Ureter (tissue), 1 donor: Measurements from ENCODE around the gene COPS4. TPM values are rescaled to one million over a fixed set of nuclear protein-coding genes. Genes with fewer than 3 reads are reported as not detected.
"Not testable (repeated sequence)": the region's sequence is repeated elsewhere in the genome, so short reads cannot be mapped to it uniquely, and the experiment has no call there.

Experiments used
- DNase-seq: peaks from one replicate; pipeline ENCODE4 v3.0.0-alpha.2; 2020; ENCODE audit warnings: low spot score
- total RNA-seq: library from RNA; stranded (reverse); gene quantifications from one replicate; pipeline ENCODE4 v1.2.4, GENCODE V29; 2023
- donor health status: DM: yes; HTN: yes; CAD: no.

Gene COPS4
- total RNA-seq, 1 donor from 2014 or later = 35.3 TPM

GRCh38 chr4:83023599-83023998 lies 11.4 kb upstream of the COPS4 start:
- DNase-seq = not testable (repeated sequence)

DNA sequence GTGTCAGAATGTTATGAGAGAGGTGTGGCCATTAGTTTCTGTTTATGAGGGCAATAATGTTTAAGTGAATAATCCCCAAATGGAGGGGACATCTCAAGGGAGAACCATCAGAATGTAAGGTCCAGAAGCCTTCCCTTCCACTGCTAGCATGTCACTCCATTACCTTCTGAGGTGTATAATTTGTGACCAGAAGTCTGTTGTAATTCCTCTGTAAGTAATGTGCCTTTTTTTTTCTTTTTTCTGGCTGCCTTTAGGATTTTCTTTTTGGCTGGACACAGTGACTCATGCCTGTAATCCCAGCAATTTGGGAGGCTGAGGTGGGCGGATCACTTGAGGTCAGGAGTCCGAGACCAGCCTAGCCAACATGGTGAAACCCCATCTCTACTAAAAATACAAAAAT lies 10.8 kb upstream of the COPS4 start:
- no peak for DNase-seq

GRCh38 chr4:83025563-83025962 lies 9.4 kb upstream of the COPS4 start:
- DNase-seq = no peak

DNA sequence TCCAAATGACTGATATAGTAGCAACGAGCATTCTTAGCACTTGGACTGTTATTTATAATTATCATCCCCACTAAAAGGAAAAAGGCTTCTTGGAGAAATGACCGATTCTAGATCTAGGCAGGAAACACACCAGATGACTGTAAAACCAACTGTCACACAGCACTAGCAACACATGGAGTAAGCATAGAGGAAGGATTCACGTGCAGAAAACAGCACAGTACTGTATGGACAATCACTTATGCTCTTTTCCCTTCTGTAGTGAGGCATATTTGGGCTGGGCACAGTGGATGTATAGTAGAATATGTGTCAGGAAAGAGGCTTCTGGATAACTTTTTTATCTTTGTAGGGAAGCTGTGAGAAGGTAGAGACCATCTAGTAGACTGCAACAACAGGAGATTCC lies 6.0 kb upstream of the COPS4 start:
- no peak for DNase-seq

GRCh38 chr4:83029688-83030087 lies 5.3 kb upstream of the COPS4 start:
- no peak for DNase-seq

DNA sequence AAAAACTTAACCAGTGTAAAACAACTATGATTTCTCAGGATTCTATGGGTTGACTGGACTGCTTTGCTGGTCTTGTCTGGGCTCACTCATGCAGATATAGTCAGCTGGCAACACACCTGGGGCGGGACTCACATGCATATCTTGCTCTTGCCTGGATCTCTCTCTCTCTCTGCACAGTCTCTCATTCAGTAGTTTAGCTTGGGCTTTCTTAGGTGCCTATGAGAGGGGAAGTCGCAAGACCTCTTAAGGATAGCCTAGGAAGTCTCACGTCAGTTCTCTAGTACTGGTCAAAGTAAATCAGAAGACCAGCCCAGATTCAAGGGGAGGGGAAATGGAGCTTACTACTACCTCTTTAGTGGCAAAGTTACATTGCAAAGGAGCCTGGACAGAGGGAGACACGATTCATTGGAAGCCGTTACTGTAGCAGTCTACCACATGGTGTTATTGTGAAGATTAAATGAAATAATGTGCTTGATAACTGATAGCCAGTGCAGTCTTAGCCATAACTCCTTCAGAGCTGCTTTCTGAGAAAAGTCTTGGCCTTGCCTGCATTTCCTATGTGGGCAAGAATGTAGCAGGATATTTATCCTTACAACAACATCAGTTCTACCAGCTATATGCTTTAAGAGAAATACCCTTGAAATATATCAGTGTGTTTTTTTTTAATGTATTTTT lies 2.1 kb downstream of the COPS4 start:
- DNase-seq = no peak

- no peak for DNase-seq
Observed at GRCh38 chr4:83040269-83040668, 5.3 kb downstream of the COPS4 start.

DNA sequence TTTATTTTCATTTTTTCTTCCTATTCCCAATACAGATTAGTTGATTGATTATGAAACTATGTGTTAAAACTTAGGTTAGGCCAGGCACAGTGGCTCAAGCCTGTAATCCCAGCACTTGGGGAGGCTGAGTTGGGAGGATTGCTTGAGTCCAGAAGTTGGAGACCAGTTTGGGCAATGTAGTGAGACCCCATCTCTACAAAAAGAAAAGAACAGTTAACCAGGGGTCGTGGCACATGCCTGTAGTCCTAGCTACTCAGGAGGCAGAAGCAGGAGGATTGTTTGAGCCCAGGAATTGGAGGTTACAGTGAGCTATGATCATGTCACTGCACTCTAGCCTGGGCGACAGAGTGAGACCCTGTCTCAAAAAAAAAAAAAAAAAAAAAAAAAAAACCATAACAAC lies 8.2 kb downstream of the COPS4 start:
- not testable (repeated sequence) for DNase-seq

DNA sequence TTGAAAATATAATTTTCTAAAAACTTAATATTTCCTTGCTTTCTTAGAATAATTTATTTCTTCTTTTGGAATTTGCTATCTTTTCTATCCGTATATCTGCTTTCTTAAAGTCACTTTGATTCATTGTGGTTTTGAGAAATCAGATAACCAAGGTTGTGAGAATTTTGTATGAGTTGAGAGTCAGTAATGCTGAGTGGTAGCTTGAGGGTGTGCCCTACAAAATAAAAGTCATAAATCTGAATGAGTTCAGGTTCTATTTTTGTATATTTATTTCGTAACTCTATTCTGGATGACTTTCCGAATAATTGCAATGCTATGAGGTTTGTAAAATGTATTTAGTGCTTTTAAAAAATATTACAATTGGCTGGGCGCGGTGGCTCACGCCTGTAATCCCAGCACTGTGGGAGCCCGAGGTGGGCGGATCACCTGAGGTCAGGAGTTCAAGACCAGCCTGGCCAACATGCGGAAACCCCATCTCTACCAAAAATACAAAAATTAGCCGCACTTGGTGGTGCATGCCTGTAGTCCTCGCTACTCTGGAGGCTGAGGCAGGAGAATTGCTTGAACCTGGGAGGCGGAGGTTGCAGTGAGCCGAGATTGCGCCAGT lies 8.9 kb downstream of the COPS4 start:
- DNase-seq = no peak

DNA sequence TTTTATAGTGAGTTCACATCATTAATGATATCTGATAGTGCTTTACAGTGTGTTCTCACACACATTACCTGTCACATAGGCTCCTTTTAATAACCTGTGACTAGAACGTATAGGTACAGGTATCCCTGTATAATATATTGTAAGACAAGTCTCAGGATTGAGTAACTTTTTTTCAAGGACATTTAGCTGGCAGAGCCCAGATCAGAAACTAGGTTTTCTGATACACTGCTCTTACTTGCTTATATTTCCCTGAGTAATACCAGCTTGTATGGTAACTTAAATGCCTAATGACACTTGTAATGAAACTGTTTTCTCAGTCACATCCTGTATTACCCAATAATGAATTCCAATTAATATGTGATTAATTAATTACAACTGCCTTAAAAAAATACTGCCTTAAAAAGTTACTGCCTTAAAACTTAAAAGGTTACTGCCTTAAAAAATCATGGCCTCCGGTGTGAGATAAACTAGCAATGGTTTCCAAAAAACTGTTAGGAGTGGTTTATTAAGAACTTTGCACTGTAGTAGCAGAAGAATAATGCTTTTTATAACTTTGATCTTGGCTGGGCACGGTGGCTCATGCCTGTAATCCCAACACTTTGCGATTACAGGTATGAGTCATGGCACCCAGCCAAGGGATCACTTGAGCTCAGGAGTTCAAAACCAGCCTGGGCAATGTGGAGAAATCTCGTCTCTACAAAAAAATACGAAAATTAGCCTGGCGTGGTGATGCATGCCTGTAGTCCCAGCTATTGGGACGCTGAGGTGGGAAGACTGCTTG lies 11.9 kb downstream of the COPS4 start:
- DNase-seq = no peak

GRCh38 chr4:83048781-83049180 lies 13.8 kb downstream of the COPS4 start:
- DNase-seq = not testable (repeated sequence)

- DNase-seq = no peak
Observed at GRCh38 chr4:83054928-83055327, 19.9 kb downstream of the COPS4 start.

- DNase-seq = no peak
Observed at GRCh38 chr4:83062739-83063138, 27.8 kb downstream of the COPS4 start.

DNA sequence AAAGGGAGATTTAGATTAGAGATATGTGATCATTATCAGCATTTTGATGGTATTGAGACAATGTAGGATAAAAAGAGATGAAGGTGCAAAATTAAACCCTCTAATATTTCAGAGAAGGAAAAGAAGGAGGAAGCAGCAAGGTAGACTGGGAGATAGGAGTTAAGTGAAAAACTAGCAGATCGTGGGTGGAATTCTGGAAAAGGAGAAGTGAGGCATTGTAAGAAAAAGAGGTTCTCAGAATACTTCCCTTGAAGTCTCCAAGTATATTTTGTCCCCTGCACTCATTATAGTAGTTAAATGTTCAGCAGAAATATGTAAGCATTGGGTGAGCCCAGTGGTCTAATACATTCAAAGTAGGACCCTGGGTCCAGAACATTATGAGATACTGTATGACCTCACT lies 30.3 kb downstream of the COPS4 start:
- DNase-seq = no peak

DNA sequence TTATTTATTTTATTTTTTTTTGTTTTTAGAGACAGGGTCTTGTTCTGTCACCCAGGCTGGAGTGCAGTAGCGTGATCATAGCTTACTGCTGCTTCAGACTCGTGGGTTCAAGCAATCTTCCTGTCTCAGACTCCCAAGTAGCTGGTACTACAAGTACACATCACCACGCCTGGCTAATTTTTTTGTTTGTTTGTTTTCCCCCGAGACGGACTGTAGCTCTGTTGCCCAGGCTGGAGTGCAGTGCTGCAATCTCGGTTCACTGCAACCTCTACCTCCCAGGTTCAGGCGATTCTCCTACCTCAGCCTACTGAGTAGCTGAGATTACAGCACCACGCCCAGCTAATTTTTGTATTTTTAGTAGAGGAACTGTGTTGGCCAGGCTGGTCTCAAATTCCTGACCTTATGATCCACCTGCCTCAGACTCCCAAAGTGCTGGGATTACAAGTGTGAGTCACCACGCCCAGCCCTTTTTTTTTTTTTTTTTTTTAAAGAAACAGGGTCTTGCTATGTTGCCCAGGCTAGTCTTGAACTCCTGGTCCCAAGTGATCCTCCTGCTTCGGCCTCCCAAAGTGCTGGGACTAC lies 32.2 kb downstream of the COPS4 start:
- no peak for DNase-seq

- DNase-seq = no peak
Observed at GRCh38 chr4:83071116-83071515, 36.1 kb downstream of the COPS4 start.

DNA sequence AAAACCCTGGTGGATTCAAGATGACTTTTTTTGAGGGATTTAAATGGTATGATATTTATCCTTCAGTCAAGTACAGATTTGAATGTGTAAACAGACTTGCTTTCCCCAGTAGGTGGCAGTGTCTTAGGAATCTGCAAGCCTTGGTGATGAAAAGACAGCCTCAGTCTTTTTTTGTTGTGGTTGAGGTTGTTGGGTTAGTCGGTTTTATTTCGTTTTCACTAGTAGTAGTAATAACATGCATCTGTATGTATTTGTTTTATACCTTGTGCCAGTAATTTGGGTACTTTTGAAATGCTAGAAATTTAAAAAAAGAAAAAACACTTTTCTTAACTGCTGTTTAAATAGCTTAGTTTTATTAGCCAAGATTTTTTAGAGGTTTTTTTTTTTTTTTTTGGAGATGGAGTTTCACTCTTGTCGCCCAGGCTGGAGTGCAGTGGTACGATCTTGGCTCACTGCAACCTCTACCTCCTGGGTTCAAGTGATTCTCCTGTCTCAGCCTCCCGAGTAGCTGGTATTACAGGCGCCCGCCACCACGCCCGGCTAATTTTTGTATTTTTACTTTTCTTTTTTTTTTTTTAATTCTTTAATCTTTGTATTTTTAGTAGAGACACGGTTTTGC lies 39.2 kb downstream of the COPS4 start:
- DNase-seq = peak; percentile 47

GRCh38 chr4:83074783-83075182 lies 39.8 kb downstream of the COPS4 start:
- not testable (repeated sequence) for DNase-seq

DNA sequence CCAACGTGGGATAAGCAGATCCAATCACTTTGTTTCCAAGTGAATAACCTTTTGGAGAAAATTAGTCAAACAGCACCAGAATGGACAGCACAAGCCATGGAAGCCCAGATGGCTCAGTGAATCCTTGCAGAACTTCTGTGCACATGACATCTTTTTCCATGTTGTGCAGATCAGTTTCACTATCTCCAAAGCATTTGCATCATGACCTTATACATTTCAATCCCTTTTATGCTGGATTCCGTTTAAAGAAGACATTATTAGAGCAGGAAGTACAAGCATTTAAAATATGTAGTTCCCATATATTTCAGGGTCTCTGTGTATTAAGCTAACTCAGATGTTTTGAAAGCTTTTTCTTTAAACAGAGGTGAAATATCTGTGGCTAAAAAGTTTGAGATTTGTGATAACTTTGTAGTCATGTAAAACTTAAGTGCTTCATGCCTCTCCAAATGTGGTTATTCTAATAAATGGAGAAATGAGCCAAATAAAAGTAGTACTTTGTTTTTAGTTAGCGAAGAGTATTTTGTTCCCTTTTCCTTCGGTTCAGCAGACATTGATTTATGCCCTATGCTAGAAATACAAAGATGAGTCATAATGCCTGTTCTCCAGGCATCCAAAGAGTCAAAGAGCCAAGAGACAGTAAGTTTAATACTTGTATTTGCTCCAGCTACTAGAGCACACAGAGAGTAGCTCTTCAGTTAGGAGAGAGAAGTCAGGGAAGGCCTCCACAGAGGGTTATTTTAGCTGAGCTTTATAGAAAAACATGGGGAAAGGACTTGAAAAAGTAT lies 40.5 kb downstream of the COPS4 start:
- no peak for DNase-seq

- DNase-seq = no peak
Observed at GRCh38 chr4:83080561-83080960, 45.6 kb downstream of the COPS4 start.

GRCh38 chr4:83082777-83083176 lies 47.8 kb downstream of the COPS4 start:
- DNase-seq = no peak
